Measurements from ENCODE around the gene SCP2D1. TPM values are rescaled to one million over a fixed set of nuclear protein-coding genes. Genes with fewer than 3 reads are reported as not detected.

Gene SCP2D1
- total and polyA plus RNA-seq, 4 donors: not detected

- DNase-seq (peak in 1 of 3 donors; percentile 5), ATAC-seq (ENCODE audit: insufficient read depth, low FRiP score) (no peak)
- H3K9ac ChIP-seq (ENCODE audit: insufficient read depth in 1 of 2, low read length in 2 of 2): no peak overlapping the region
- peaks cover 0 to 2% (median 0%) of the 10 kb centered on the region in 4 donors for H3K9me3 ChIP-seq (ENCODE audit: control insufficient read depth in 4 of 4, insufficient read depth in 3 of 4, low read length in 3 of 4)
- 45 to 46% methylated on average over 5 of the region's 5 CpGs for WGBS, 2 donors
- no peaks in the 10 kb centered on the region for H3K27me3 ChIP-seq (ENCODE audit: control insufficient read depth in 3 of 3, insufficient read depth in 3 of 3, low read length in 2 of 3)
- H3K4me3 ChIP-seq: no peak overlapping the region
- H3K4me1 ChIP-seq (ENCODE audit: control insufficient read depth in 5 of 5, insufficient read depth in 5 of 5, low read length in 5 of 5): no peaks in the 10 kb centered on the region
- H3K36me3 ChIP-seq (ENCODE audit: control insufficient read depth in 4 of 4, insufficient read depth in 4 of 4, low read length in 4 of 4): no peaks in the 10 kb centered on the region
- no peak overlapping the region for H3K27ac ChIP-seq (ENCODE audit: low read depth in 1 of 2, low read length in 1 of 2)
- no peak for TF ChIP-seq CTCF (IDR thresholded peaks at IDR 0.05; ENCODE audit: control extremely low read depth, extremely low read depth)
These were observed 18.4 kb downstream of the SCP2D1 start for GRCh38 chr20:18831830-18832499.

- ATAC-seq (ENCODE audit: insufficient read depth, low FRiP score): no peak
- H3K9ac ChIP-seq (ENCODE audit: insufficient read depth in 1 of 2, low read length in 2 of 2): no peak overlapping the region
- no peak for TF ChIP-seq CTCF (IDR thresholded peaks at IDR 0.05; ENCODE audit: control extremely low read depth, extremely low read depth)
- H3K4me3 ChIP-seq: no peak overlapping the region
- WGBS, 2 donors: 46 to 52% methylated on average over 4 of the region's 4 CpGs
- H3K4me1 ChIP-seq (ENCODE audit: control insufficient read depth in 5 of 5, insufficient read depth in 5 of 5, low read length in 5 of 5): no peaks in the 10 kb centered on the region
- no peaks in the 10 kb centered on the region for H3K27me3 ChIP-seq (ENCODE audit: control insufficient read depth in 3 of 3, insufficient read depth in 3 of 3, low read length in 2 of 3)
- H3K27ac ChIP-seq (ENCODE audit: low read depth in 1 of 2, low read length in 1 of 2): no peak overlapping the region
- H3K36me3 ChIP-seq (ENCODE audit: control insufficient read depth in 4 of 4, insufficient read depth in 4 of 4, low read length in 4 of 4): no peaks in the 10 kb centered on the region
- DNase-seq: no peak
- H3K9me3 ChIP-seq (ENCODE audit: control insufficient read depth in 4 of 4, insufficient read depth in 3 of 4, low read length in 3 of 4): peaks cover 0 to 2% (median 0%) of the 10 kb centered on the region in 4 donors
These were observed 19.1 kb downstream of the SCP2D1 start for GRCh38 chr20:18832546-18833200.

GRCh38 chr20:18835466-18836256 lies 22.1 kb downstream of the SCP2D1 start:
- ATAC-seq (ENCODE audit: insufficient read depth, low FRiP score) (no peak), DNase-seq (no peak)
- Histone ChIP-seq H3K27ac (ENCODE audit: low read depth in 1 of 2, low read length in 1 of 2) (no peak overlapping the region), H3K36me3 (ENCODE audit: control insufficient read depth in 4 of 4, insufficient read depth in 4 of 4, low read length in 4 of 4) (no peaks in the 10 kb centered on the region), H3K9ac (ENCODE audit: insufficient read depth in 1 of 2, low read length in 2 of 2) (no peak overlapping the region), H3K27me3 (ENCODE audit: control insufficient read depth in 3 of 3, insufficient read depth in 3 of 3, low read length in 2 of 3) (no peaks in the 10 kb centered on the region), H3K9me3 (ENCODE audit: control insufficient read depth in 4 of 4, insufficient read depth in 3 of 4, low read length in 3 of 4) (peaks cover 0 to 4% (median 0%) of the 10 kb centered on the region in 4 donors), H3K4me3 (no peak overlapping the region), H3K4me1 (ENCODE audit: control insufficient read depth in 5 of 5, insufficient read depth in 5 of 5, low read length in 5 of 5) (no peaks in the 10 kb centered on the region)
- no peak for TF ChIP-seq CTCF (IDR thresholded peaks at IDR 0.05; ENCODE audit: control extremely low read depth, extremely low read depth)
- WGBS, 2 donors: 83 to 92% methylated on average over 3 of the region's 3 CpGs

Measured in lung (tissue), 12 donors.